ENCODE measurements around the gene TOB1. TPM values are rescaled to one million over a fixed set of nuclear protein-coding genes. Genes with fewer than 3 reads are reported as not detected.

Gene TOB1
- total RNA-seq, 1 experiment from 2014 or later = 86.0 TPM

GRCh38 chr17:50902372-50903353 lies 36.5 kb upstream of the TOB1 start (continued):
- no peak for TF ChIP-seq ZBTB33 (IDR thresholded peaks at IDR 0.05; ENCODE audit: extremely low read depth, insufficient replicate concordance, low read length)
- no peak for TF ChIP-seq POLR2AphosphoS5 (IDR thresholded peaks at IDR 0.05; ENCODE audit: low read depth, low read length)
- TF ChIP-seq EZH2 (IDR thresholded peaks at IDR 0.05) = no peak
- TF ChIP-seq EGR1 (IDR thresholded peaks at IDR 0.05; ENCODE audit: low read depth) = no peak
- TF ChIP-seq EZH2phosphoT487 (IDR thresholded peaks at IDR 0.05; ENCODE audit: borderline replicate concordance) = no peak
- TF ChIP-seq CTCF (IDR thresholded peaks at IDR 0.05 in 2 of 3, conservative IDR thresholded peaks at IDR 0.05 in 1 of 3; ENCODE audit: borderline replicate concordance in 1 of 3, insufficient read depth in 1 of 3, low read depth in 2 of 3, low read length in 2 of 3) = no peak
- no peak for TF ChIP-seq RAD21 (IDR thresholded peaks at IDR 0.05; ENCODE audit: low read depth)
- TF ChIP-seq MAX (IDR thresholded peaks at IDR 0.05) = no peak
